Astrocyte of the cerebellum (primary cell): ENCODE measurements around the gene TRIM50.
"Not testable (repeated sequence)": the region's sequence is repeated elsewhere in the genome, so short reads cannot be mapped to it uniquely, and the experiment has no call there.

Source experiments
- DNase-seq: peaks from one replicate; pipeline ENCODE4 v3.0.0-alpha.2; 2011; ENCODE audit warnings: low read depth
- H3K4me3 ChIP-seq: 2 replicates; pipeline ENCODE4 v1.5.1; 2011; ENCODE audit warnings: mild to moderate bottlenecking, low read depth, low read length, moderate library complexity
- CTCF ChIP-seq: IDR thresholded peaks from 2 replicates; pipeline ENCODE4 v1.5.1; 2012; ENCODE audit warnings: low read length, low read depth, moderate library complexity, mild to moderate bottlenecking; ENCODE audit errors: missing control alignments
- in situ Hi-C: cut with HindIII; loops from 2 replicates; pipeline ENCODE4 v1.10.0; 2017; ENCODE audit warnings: low sequenced_read_pairs

TRIM50 gene

GRCh38 chr7:73366127-73366526, 38.2 kb upstream of the TRIM50 start:
- in situ Hi-C loops, result no loop called here
- no peak overlapping the region for H3K4me3 ChIP-seq
- DNase-seq, result no peak
- no peak for TF ChIP-seq CTCF

- in situ Hi-C loops, result no loop called here
- no peak for TF ChIP-seq CTCF
Measured at GRCh38 chr7:73364006-73364728, 36.3 kb upstream of the TRIM50 start.

GRCh38 chr7:73363225-73364005, 35.5 kb upstream of the TRIM50 start:
- DNase-seq, result no peak
- in situ Hi-C loops, result no loop called here
- H3K4me3 ChIP-seq, result no peak overlapping the region
- no peak for TF ChIP-seq CTCF

More at GRCh38 chr7:73364006-73364728, 36.3 kb upstream of the TRIM50 start:
- no peak overlapping the region for H3K4me3 ChIP-seq
- no peak for DNase-seq

- in situ Hi-C loops, DNase-seq, H3K4me3 ChIP-seq: not testable (repeated sequence)
Measured at GRCh38 chr7:73360590-73360989, 32.7 kb upstream of the TRIM50 start.

GRCh38 chr7:73359746-73360375, 32.0 kb upstream of the TRIM50 start:
- in situ Hi-C loops, result loop anchor here (5.0 to 10.0 kb wide), 2 partner anchors 85 to 102 kb away; no protein-coding TSS in a partner anchor
- no peak for TF ChIP-seq CTCF
- H3K4me3 ChIP-seq, result no peak overlapping the region
- no peak for DNase-seq

DNA sequence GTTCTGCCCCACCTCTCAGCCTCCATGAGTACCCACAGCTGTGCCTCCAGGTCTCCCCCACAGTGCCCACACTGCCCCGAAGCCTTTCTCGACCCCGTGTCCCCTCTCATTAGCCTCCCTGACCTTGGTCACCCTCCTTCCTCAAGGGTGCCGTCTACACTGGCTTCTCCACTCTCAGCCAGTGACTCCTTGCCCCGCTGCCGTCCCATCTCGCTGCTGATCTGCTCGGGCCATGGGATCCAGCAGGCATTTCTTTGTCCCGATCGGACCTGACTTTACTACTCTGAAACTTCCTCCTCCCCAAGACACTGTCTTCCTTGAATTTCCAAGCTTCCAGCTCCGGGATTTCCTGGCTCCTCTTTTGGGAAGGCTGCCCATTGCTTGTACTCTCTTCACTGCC, 31.4 kb upstream of the TRIM50 start:
- H3K4me3 ChIP-seq, result no peak overlapping the region
- no peak for DNase-seq
- TF ChIP-seq CTCF, result no peak
- in situ Hi-C loops, result loop anchor here (5.0 to 10.0 kb wide), 2 partner anchors 85 to 103 kb away; no protein-coding TSS in a partner anchor
